Lung (tissue), 12 donors: Measurements from ENCODE around the gene CCDC33. TPM values are rescaled to one million over a fixed set of nuclear protein-coding genes. Genes with fewer than 3 reads are reported as not detected.

Experiments used
- ATAC-seq: fragments of 200-7000 bp; cut with Tn5 transposase; one replicate; pipeline ENCODE4 v1.9.1; 2020; ENCODE audit warnings: moderate number of reproducible peaks; ENCODE audit not compliant: insufficient read depth, low FRiP score
- DNase-seq, 3 donors: peaks; one replicate each; pipeline ENCODE4 v3.0.0-alpha.2; 2013 to 2017
- H3K27ac ChIP-seq, 2 donors: one replicate each; pipeline ENCODE4 v1.5.1; 2013; ENCODE audit warnings: mild to moderate bottlenecking in 2 of 2, moderate library complexity in 2 of 2, control low read depth in 1 of 2, inconsistent platforms in 1 of 2, low read depth in 1 of 2, low read length in 1 of 2
- H3K27me3 ChIP-seq, 3 donors: one replicate each; pipeline ENCODE4 v1.5.1; 2013; ENCODE audit warnings: low read length in 2 of 3; ENCODE audit not compliant: control insufficient read depth in 3 of 3, insufficient read depth in 3 of 3
- H3K36me3 ChIP-seq, 4 donors: one replicate each; pipeline ENCODE4 v1.5.1; 2013; ENCODE audit warnings: low read length in 4 of 4, mild to moderate bottlenecking in 1 of 4, moderate library complexity in 1 of 4; ENCODE audit not compliant: control insufficient read depth in 4 of 4, insufficient read depth in 4 of 4
- H3K4me1 ChIP-seq, 5 donors: one replicate each; pipeline ENCODE4 v1.5.1; 2013; ENCODE audit warnings: low read length in 5 of 5, mild to moderate bottlenecking in 2 of 5, moderate library complexity in 1 of 5; ENCODE audit not compliant: control insufficient read depth in 5 of 5, insufficient read depth in 5 of 5
- H3K4me3 ChIP-seq: one replicate; pipeline ENCODE4 v1.5.1; 2013; ENCODE audit warnings: mild to moderate bottlenecking, control low read depth, moderate library complexity
- H3K9ac ChIP-seq, 2 donors: one replicate each; pipeline ENCODE4 v1.5.1; 2013; ENCODE audit warnings: low read length in 2 of 2, control low read depth in 1 of 2; ENCODE audit not compliant: insufficient read depth in 1 of 2
- H3K9me3 ChIP-seq, 4 donors: one replicate each; pipeline ENCODE4 v1.5.1; 2013; ENCODE audit warnings: low read length in 3 of 4, mild to moderate bottlenecking in 1 of 4, moderate library complexity in 1 of 4; ENCODE audit not compliant: control insufficient read depth in 4 of 4, insufficient read depth in 3 of 4
- CTCF ChIP-seq: IDR thresholded peaks from 2 replicates; pipeline ENCODE4 v1.5.1; 2012; ENCODE audit warnings: mild to moderate bottlenecking; ENCODE audit errors: control extremely low read depth, extremely low read depth
- WGBS, 2 donors: extraction: QIAGEN DNeasy Blood & Tissue Kit; methylation state at CpG; one replicate each; pipeline ENCODE4 v1.1.7; 2013; 5-methylcytosine and 5-hydroxymethylcytosine counted together
- polyA plus RNA-seq, 2 donors: library from polyadenylated mRNA; stranded (reverse); fragments of 200-250 nt; gene quantifications; one replicate each; pipeline ENCODE4 v1.2.1, GENCODE V29; 2013
- total RNA-seq, 2 donors: library from RNA; depleted of rRNA in 1 of 2; stranded (reverse); fragments of >200 nt in 1 of 2; gene quantifications; one replicate each; pipeline ENCODE4 v1.2.1, GENCODE V29; 2014 to 2021
- donor health status: control.
- donor health status: control.
- donor health status: Bipolar disorder and iron deficiency.
- donor health status: healthy.
- donor health status: DM: yes; HTN: yes; CAD: no.

CCDC33 gene
- total and polyA plus RNA-seq, 4 donors, result 4.3 to 14.1 (median 9.1) TPM

- H3K27me3 ChIP-seq, result no peaks in the 10 kb centered on the region
- WGBS, 2 donors, result 53 to 63% methylated on average over 11 of the region's 11 CpGs
- H3K4me1 ChIP-seq, result peaks cover 0 to 47% (median 0%) of the 10 kb centered on the region in 5 donors
- H3K27ac ChIP-seq, result no peak overlapping the region
- no peaks in the 10 kb centered on the region for H3K9me3 ChIP-seq
- no peak overlapping the region for H3K4me3 ChIP-seq
- no peak overlapping the region for H3K9ac ChIP-seq
- no peak for ATAC-seq
- no peaks in the 10 kb centered on the region for H3K36me3 ChIP-seq
- no peak for TF ChIP-seq CTCF
- DNase-seq, result peak; percentile 56 to 76 (median 68)
These were observed 27.1 kb upstream of the CCDC33 start for GRCh38 chr15:74208901-74209559.

GRCh38 chr15:74209560-74209958, 26.6 kb upstream of the CCDC33 start:
- ATAC-seq, result no peak

GRCh38 chr15:74209997-74210671, 26.0 kb upstream of the CCDC33 start:
- Histone ChIP-seq H3K9me3 (no peaks in the 10 kb centered on the region), H3K4me3 (no peak overlapping the region), H3K27ac (no peak overlapping the region), H3K9ac (no peak overlapping the region), H3K36me3 (no peaks in the 10 kb centered on the region), H3K27me3 (no peaks in the 10 kb centered on the region), H3K4me1 (peaks cover 0 to 53% (median 4%) of the 10 kb centered on the region in 5 donors)
- WGBS, 2 donors, result 43 to 64% methylated on average over 4 of the region's 4 CpGs
- no peak for TF ChIP-seq CTCF
- ATAC-seq (no peak), DNase-seq (peak in 2 of 3 donors; percentile 78 to 84)

More at GRCh38 chr15:74209560-74209958, 26.6 kb upstream of the CCDC33 start:
- Histone ChIP-seq H3K36me3 (no peaks in the 10 kb centered on the region), H3K4me3 (no peak overlapping the region), H3K27me3 (no peaks in the 10 kb centered on the region), H3K4me1 (peaks cover 0 to 47% (median 0%) of the 10 kb centered on the region in 5 donors), H3K9me3 (no peaks in the 10 kb centered on the region), H3K27ac (no peak overlapping the region), H3K9ac (no peak overlapping the region)
- 80% methylated on average over 5 of the region's 5 CpGs for WGBS, 2 donors
- no peak for DNase-seq
- no peak for TF ChIP-seq CTCF
